A673 (cell line): ENCODE results near the gene CENPW. TPM values are rescaled to one million over a fixed set of nuclear protein-coding genes. Genes with fewer than 3 reads are reported as not detected.

Experiments
- BruUV-seq: library from RNA; stranded (reverse); fragments of 400-500 nt; replicated peaks from 2 replicates; lab custom pipeline; 2021; lab: Mats Ljungman, UMichigan
- CTCF ChIA-PET: fragments of 300-600 bp; sonication (Branson Sonifier 250); formaldehyde crosslinking; loops from one replicate; lab custom pipeline; 2022; ENCODE audit warnings: antibody characterized with exemption; lab: Charles Lee
- POLR2A ChIA-PET: fragments of 300-600 bp; sonication (Branson Sonifier 250); formaldehyde crosslinking; loops from one replicate; lab custom pipeline; 2022; ENCODE audit warnings: antibody characterized with exemption; ENCODE audit not compliant: low non-redundant PET; lab: Charles Lee
- DNase-seq: peaks from one replicate; pipeline ENCODE4 v3.0.0-alpha.2; 2015; ENCODE audit warnings: low spot score
- H3K27ac ChIP-seq: fragments of 200-600 bp; sonication (generic); 2 replicates; pipeline ENCODE4 v1.5.1; 2016; ENCODE audit warnings: mixed run types, low read depth, mild to moderate bottlenecking, mixed read lengths, antibody characterized with exemption, low read length; ENCODE audit not compliant: poor library complexity, severe bottlenecking
- H3K27me3 ChIP-seq: fragments of 200-600 bp; sonication (generic); replicated peaks from 2 replicates; pipeline ENCODE4 v1.6.1; 2017; ENCODE audit warnings: mixed run types, low read depth, mild to moderate bottlenecking, mixed read lengths, antibody characterized with exemption, low read length; ENCODE audit not compliant: insufficient read depth, poor library complexity
- H3K36me3 ChIP-seq: fragments of 200-600 bp; sonication (generic); 2 replicates; pipeline ENCODE4 v1.6.1; 2016; ENCODE audit warnings: mixed run types, mild to moderate bottlenecking, mixed read lengths, antibody characterized with exemption, low read length; ENCODE audit not compliant: insufficient read depth, poor library complexity, severe bottlenecking
- H3K4me1 ChIP-seq: fragments of 200-600 bp; sonication (generic); 2 replicates; pipeline ENCODE4 v1.6.1; 2017; ENCODE audit warnings: mixed run types, mild to moderate bottlenecking, mixed read lengths, antibody characterized with exemption, low read length; ENCODE audit not compliant: insufficient read depth, poor library complexity, severe bottlenecking
- H3K4me3 ChIP-seq: fragments of 200-600 bp; sonication (generic); 2 replicates; pipeline ENCODE4 v1.5.1; 2016; ENCODE audit warnings: low read depth, mixed run types, mild to moderate bottlenecking, mixed read lengths, low read length; ENCODE audit not compliant: poor library complexity, severe bottlenecking
- H3K9me3 ChIP-seq: fragments of 200-600 bp; sonication (generic); 2 replicates; pipeline ENCODE4 v1.6.1; 2016; ENCODE audit warnings: mixed run types, low read depth, mild to moderate bottlenecking, mixed read lengths, antibody characterized with exemption, low read length; ENCODE audit not compliant: poor library complexity, severe bottlenecking
- CTCF ChIP-seq: fragments of 300-800, 200-600 bp; sonication (generic); conservative IDR thresholded peaks from 2 replicates; pipeline ENCODE4 v1.5.1; 2017; ENCODE audit warnings: low read depth, mild to moderate bottlenecking, antibody characterized with exemption, low read length, moderate library complexity, mixed read lengths
- EZH2 ChIP-seq: fragments of 200-600 bp; sonication (generic); IDR thresholded peaks from 2 replicates; pipeline ENCODE4 v1.6.1; 2017; ENCODE audit warnings: borderline replicate concordance, low read depth, mild to moderate bottlenecking, mixed read lengths, antibody characterized with exemption, low read length; ENCODE audit not compliant: poor library complexity, severe bottlenecking
- intact Hi-C: fragments of 100-400 bp; cut with micrococcal nuclease; formaldehyde crosslinking; loops from one replicate; pipeline ENCODE4 v1.10.0; 2022; ENCODE audit not compliant: unreplicated experiment
- total RNA-seq: library from RNA; stranded (reverse); gene quantifications from 2 replicates; pipeline ENCODE4 v1.2.3, GENCODE V29; 2021

Gene CENPW
- total RNA-seq, 1 experiment from 2014 or later = 78.4 TPM

GRCh38 chr6:126337323-126337722 is 2.6 kb upstream of the CENPW start:
- ChIA-PET CTCF (no interaction called here), POLR2A (no interaction called here)
- Histone ChIP-seq H3K27ac (no peak overlapping the region), H3K4me3 (no peak overlapping the region), H3K36me3 (no peaks in the 10 kb centered on the region), H3K9me3 (no peaks in the 10 kb centered on the region), H3K4me1 (peaks cover 8% of the 10 kb centered on the region), H3K27me3 (no peaks in the 10 kb centered on the region)
- intact Hi-C loops = no loop called here
- BruUV-seq = no TSS peak
- DNase-seq = peak; percentile 2
- TF ChIP-seq CTCF (no peak), EZH2 (no peak)

GRCh38 chr6:126341126-126341525 is 1.2 kb downstream of the CENPW start:
- no peaks in the 10 kb centered on the region for H3K27me3 ChIP-seq
- no peak for DNase-seq
- TF ChIP-seq CTCF = no peak
- H3K36me3 ChIP-seq = no peaks in the 10 kb centered on the region
- POLR2A ChIA-PET = no interaction called here
- peaks cover 8% of the 10 kb centered on the region for H3K4me1 ChIP-seq
- peak overlapping the region; percentile 67 for H3K4me3 ChIP-seq
- H3K27ac ChIP-seq = no peak overlapping the region
- BruUV-seq = no TSS peak
- CTCF ChIA-PET = no interaction called here
- intact Hi-C loops = loop anchor here (10.0 kb wide), 1 partner anchor 556 kb away; no protein-coding TSS in a partner anchor
- H3K9me3 ChIP-seq = no peaks in the 10 kb centered on the region

GRCh38 chr6:126344181-126344580 is 4.3 kb downstream of the CENPW start:
- no peaks in the 10 kb centered on the region for H3K9me3 ChIP-seq
- peaks cover 8% of the 10 kb centered on the region for H3K4me1 ChIP-seq
- H3K27me3 ChIP-seq = no peaks in the 10 kb centered on the region
- BruUV-seq = no TSS peak
- POLR2A ChIA-PET = no interaction called here
- H3K4me3 ChIP-seq = no peak overlapping the region
- CTCF ChIA-PET = no interaction called here
- no peaks in the 10 kb centered on the region for H3K36me3 ChIP-seq
- TF ChIP-seq EZH2 (no peak), CTCF (no peak)
- intact Hi-C loops = loop anchor here (10.0 kb wide), 1 partner anchor 559 kb away; no protein-coding TSS in a partner anchor
- DNase-seq = no peak
- no peak overlapping the region for H3K27ac ChIP-seq
